Right renal cortex interstitium (tissue), 3 donors: ENCODE data around the gene ASPSCR1. TPM values are rescaled to one million over a fixed set of nuclear protein-coding genes. Genes with fewer than 3 reads are reported as not detected.

Experiments
- DNase-seq, 3 donors: peaks; one replicate each; pipeline ENCODE4 v3.0.0-alpha.2; 2013; ENCODE audit warnings: low read depth in 3 of 3, low spot score in 2 of 3
- polyA plus RNA-seq, 3 donors: library from polyadenylated mRNA; unstranded; fragments of 120-200 nt; gene quantifications; one replicate each; pipeline ENCODE4 v1.2.1, GENCODE V29; 2013; ENCODE audit not compliant: insufficient read length in 3 of 3

ASPSCR1 gene
- polyA plus RNA-seq, 3 donors = 19.1 to 23.3 (median 19.8) TPM

DNA sequence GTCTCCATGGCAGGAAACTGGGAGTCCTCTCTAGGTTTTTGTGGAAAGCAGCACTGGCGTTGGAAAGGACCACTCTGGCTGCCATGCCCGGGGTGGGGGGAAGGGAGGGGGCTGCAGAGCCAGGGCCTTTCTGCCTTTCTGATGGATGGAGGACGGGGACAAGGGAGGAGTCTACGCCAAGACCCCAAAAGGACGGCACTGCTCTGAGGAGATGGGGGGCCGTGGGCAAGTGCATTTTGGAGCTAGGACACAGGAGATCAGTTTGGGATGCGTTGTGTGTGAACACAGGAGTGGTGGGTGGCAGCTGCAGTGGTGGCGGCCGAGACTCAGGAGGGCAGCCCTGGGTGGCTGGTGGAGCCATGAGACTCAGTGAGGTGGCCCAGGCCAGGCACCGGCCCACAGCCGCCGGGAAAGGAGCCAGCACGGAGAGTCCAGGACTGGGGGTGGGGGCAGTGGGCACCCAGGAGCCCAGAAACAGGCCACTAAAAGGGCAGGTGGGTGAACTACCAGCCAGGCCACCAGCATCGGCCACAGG, 43.2 kb downstream of the ASPSCR1 start:
- DNase-seq = no peak

DNA sequence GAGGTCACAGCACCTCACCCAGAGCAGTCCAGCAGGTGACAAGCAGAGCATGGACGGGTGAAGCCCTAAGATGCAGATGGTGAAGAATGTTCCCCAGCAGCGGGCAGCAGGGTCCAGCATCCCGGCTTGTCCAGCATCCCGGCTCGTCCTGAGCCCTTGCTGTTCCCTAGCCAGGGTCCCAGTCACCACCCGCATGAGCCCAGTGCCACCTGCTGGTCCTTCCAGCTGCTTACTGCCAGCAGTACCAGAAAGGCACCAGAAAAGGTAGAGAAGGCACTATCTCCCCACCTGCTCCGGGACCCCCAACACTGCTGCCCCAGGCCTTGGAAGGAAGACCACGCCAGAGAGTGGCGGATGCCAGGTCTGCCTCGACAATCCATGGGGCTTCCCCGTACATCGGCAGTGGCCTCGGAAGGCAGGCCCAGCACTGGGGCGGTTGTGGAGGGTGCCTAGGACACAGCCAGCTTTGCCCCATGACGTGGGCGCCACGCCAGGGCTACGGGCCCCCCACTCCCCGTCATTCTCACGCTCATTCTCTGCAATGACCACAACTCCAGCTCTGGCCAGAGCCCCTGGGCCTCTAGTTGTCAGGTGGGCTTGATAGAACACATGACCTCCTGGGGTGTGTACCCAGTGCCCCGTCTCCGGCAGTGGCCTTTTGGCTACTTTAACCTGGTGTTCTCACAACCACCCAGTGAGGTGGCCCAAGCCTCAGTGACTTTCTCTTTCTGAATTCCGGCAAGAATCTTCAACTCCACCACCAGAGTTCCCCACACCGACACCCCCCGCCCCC, 43.9 kb downstream of the ASPSCR1 start:
- DNase-seq = no peak

DNA sequence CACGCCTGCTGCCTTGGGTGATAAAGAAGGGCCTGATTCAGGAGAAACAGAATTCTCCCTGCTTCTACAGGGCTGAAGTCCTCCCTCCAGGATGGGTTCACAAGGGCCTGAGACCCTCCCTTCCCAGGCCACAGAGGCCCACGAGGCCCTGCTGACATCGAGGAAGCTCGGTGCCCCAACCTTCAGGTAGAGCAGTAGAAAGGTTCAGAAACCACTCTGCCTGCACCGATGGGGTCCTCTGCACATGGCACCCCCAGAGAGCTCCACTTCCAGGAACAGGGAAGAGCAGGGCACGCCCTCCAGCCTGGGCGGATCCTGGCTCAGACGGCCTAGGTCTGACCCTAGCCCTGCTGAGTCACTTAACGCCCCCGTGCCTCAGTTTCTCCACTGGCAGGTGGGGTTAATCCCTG, 44.5 kb downstream of the ASPSCR1 start:
- DNase-seq = no peak

DNA sequence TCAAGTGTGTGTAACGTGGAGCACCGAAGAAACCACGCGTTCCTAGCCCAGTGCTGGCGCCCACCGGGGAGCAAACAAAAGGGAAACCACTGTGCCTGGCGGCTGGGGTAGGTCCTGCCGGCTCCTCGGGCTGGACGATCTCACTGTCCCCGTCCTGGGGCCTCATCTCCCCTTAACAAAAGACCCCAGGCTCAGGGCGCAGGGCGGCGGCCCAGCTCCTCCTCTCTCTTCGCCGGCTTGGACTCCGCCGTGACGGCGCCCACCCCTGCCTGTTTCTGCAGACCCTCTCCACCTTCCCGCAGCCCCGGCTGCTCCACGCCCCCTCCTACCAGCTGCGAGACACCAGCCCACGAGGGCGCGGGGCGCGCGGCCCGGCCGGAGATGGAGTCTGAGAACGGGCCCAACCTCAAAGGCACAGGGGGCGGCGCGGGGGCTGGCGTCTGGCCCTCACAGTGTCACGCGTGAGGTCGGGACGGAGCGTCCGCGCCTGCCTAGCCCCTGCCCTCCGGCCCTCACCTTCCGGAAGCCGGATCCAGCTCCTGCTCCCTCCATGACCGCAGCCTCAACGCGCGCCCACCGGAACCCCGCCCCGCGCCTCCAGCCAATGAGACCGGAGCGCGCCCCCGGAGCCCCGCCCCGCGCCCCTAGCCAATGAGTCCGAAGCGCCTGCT, 45.0 kb downstream of the ASPSCR1 start, which contains the start of gene CENPX:
Gene CENPX (minus strand): TSS at position 569 of the 671 bp plus-strand sequence. CDS start 17 bp downstream, at position 552.
- no peak for DNase-seq

DNA sequence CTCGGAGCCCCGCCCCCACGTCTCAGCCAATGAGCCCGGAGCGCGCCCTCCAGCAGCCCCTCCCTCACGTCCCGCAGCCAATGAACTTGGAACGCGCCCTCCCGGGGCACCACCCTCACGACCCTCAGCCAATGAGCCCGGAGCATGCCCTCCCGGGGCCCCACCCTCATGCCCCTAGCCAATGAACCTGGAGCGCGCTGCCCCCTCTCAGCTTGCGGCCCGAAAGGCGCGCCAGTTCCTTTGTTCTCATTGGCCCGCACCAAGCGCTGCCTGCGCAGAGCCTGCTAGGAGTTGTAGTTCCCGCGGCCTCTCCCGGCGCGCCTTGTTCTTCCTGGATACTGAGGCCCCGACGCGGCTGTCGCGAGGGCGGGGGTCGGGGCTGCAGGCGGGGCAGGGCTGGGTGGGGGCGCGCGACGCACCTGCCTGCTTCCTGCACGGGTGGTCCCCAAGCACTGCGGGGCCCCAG, 45.6 kb downstream of the ASPSCR1 start, which contains the start of gene LRRC45:
Gene LRRC45 (plus strand): TSS at position 325 of the 466 bp plus-strand sequence. CDS start 339 bp downstream, outside the sequence.
- peak; percentile 93 to 99 (median 96) for DNase-seq

DNA sequence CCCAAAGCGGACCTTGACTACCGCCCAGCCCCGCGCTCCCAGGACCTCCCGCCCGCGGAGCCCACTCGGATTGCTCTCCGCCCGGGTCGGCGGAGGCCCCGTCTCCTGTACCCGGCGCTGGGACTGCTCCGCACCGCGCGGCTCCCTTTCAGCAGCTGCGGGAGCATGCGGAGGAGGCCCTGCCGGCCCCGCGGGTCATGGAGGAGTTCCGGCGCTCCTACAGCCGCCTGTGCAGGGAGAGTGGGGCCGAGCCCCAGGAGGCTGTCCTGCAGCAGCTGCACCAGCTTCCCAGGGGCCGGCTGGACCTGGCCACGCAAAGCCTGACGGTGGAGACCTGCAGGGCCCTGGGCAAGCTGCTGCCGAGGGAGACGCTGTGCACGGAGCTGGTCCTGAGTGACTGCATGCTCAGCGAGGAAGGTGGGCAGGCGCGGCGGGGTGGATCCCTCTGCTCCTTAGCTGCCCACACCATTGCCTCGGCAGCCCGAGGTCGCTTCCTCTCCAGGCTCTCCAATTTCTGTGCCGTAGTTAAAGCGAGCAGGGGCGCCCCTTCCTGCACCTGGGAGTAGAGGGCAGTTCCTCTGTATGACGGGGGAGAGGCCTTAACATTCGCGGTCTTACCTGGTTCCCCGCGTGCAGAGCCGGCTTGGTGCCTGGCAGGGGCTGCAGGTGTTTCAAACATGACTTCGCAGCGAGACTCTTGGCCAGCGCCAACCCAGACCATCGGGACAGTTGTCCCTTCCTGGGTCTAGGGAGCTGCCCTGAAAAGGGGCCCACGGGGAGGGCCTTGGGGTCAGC, 46.2 kb downstream of the ASPSCR1 start:
- DNase-seq = no peak

DNA sequence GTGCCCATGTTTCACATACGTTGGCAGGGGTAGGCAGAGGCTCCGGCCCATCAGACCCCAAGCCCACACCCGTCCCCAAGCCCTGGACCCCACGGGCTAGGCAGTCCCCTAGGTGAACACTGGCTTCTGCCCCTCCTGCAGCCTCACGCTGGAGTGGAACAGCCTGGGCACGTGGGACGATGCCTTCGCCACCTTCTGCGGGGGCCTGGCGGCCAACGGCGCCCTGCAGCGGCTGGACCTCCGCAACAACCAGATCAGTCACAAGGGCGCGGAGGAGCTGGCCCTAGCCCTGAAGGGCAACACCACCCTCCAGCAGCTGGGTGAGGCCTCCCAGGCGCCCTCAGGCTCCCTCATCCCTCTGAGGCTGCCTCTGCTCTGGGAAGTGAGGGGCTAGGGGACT, 47.4 kb downstream of the ASPSCR1 start:
- no peak for DNase-seq

DNA sequence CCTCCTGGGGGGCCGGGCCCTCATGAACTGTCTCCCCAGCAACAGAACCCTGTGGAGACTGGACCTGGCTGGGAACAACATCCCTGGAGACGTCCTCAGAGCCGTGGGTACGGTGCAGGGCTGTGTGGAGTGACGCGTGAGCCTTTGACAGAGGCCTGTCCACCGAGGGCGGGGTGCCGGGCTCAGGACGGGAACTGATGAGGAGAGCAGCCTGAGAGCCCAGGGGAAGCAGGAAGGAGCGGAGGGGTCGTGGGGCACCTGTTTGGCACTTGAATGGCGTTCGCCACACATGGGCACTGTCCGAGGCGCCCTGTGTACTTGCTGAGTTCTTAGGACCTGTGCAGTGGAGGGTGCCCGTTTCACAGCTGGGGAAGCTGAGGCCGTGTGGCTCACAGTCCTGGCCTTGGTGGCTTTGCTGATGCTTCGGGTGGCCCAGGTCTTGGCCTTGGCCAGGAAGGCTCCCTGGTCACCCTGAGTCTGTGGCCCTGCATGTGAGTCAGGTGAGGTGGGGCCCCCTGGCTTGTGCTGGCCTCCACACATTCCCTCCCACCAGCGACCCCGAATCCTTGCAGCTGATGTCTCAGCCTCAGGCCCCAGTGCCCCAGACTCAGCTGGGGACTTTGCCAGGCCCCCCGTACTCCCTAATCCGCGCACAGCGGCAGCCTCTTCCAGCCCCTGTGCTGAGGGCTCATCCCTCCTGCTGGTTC, 48.1 kb downstream of the ASPSCR1 start:
- DNase-seq = no peak

DNA sequence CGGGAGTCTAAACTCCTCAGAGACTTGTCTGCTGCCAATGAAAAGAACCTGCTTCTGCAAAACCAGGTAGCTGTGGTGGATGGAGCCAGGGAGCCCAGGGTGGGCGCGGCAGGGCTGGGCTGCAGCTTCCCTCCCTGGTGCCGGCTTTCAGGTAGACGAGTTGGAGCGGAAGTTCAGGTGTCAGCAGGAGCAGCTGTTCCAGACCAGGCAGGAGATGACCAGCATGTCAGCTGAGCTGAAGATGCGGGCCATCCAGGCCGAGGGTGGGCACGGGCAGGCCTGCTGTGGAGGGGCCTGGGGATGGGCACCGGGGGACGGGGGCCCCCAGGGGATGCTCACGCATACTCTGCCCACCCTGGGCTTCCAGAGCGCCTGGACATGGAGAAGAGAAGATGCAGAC, 50.8 kb downstream of the ASPSCR1 start:
- DNase-seq = no peak

DNA sequence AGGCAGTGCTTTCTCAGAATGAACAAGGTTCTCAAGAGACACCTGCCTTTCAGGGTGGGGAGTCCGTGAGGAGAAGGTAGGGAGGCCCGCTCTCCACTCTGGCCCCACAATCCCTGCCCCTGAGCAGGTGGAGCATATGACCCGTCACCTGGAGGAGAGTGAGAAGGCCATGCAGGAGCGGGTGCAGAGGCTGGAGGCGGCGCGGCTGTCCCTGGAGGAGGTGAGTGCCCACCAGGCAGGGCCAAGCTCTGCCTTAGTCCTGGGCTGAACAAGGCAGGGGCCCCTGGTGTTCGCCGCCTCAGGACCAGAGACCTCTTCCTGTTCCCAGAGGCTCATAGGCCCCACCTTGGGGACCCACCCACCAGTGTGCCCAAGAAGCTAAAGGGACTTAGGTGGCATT, 51.5 kb downstream of the ASPSCR1 start:
- no peak for DNase-seq

DNA sequence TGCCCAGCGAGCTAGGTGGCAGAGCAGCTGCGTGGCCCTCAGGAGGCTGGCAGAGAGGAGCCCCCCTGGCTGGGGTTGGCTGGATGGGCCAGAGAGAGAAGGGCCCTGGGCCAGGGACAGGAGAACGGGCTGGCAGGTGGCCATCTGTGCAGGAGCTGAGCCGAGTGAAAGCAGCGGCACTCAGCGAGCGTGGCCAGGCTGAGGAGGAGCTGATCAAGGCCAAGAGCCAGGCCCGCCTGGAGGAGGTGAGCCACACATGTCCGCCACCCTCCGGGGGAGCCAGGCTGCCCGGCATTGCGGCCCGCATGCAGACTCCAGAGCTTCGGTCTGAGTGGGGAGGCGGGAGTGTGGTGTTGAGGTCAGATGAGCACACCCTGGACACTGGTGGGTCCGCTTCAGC, 52.0 kb downstream of the ASPSCR1 start:
- DNase-seq = no peak

DNA sequence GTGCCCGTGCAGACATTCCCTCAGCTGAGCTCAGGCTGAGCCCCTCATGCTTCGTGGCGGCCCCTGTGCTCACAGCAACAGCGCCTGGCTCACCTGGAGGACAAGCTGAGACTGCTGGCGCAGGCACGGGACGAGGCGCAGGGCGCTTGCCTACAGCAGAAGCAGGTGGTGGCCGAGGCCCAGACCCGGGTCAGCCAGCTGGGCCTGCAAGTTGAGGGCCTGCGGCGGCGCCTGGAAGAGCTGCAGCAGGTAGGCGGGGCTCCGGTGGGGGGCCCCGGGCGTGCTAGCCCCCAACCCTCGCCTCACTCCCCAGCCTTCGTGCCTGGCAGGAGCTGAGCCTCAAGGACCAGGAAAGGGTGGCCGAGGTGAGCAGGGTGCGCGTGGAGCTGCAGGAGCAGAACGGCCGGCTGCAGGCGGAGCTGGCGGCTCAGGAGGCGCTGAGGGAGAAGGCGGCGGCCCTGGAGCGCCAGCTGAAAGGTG, 52.6 kb downstream of the ASPSCR1 start:
- DNase-seq = no peak

DNA sequence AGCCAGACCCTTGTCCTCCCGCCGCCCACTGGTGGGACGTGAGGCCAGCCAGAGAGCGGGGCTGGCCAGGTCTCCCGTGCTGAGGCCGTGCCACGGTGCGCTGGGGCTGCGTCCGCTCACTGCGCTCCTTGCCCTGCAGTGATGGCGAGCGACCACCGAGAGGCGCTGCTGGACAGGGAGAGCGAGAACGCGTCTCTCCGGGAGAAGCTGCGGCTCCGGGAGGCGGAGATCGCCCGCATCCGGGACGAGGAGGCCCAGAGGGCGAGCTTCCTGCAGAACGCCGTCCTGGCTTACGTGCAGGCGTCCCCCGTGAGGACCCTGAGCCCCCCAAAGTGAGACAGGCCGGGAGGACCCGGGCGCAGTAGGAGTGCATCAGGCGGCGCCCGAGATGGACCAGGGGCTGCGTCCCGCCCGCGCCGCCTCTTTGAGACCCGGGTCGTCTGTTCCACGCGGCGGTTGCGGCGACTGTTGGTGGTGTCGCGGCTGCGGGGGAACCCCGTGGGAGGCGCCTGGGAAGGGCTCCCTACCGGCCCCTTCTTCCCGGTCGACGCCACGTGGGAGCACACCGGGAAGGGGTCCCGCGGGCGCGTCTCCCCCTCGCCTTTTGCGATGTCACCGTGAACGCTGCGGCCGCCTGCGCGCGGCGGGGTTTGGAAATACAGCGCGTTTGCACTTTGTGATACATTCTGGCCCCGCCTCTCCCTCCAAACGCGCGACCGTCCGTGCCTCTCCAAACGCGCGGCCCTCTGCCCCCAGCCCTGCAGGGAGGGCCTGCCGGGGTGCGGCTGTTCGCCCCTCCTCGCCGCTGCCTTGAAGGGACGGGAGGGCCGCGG, 53.3 kb downstream of the ASPSCR1 start:
- DNase-seq = peak in 1 of 3 donors; percentile 62

DNA sequence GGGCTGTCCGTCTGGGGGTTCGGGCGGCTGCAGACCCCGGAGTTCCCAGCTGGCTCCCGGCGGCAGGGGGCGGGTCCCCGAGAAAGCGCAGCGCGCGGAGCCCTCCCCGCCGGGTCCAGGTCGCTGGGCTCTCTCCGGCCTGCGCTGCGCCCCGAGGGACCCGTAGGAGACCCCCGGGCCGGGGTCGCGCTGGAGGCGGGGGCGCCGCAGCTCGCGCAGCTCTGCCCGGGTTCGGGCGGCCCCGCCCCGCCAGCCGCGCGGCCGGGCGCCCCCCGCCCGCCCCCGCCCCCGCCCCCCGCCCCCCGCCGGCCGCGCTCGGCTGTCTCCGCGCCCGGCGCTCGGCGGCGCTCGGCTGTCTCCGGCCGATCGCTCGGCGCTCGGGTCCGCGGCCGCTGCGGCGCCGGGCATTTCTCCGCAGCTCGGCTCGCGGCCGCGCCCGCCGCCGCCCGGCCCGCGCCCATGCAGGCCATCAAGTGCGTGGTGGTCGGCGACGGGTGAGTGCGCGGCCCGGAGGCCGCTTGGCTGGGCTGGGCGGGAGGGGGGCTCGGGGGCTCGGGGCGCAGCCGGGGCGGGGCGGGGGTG, 54.0 kb downstream of the ASPSCR1 start, which contains the start of gene RAC3:
Gene RAC3 (plus strand): TSS at position 376 of the 582 bp plus-strand sequence. CDS start 84 bp downstream, at position 460.
- no peak for DNase-seq

DNA sequence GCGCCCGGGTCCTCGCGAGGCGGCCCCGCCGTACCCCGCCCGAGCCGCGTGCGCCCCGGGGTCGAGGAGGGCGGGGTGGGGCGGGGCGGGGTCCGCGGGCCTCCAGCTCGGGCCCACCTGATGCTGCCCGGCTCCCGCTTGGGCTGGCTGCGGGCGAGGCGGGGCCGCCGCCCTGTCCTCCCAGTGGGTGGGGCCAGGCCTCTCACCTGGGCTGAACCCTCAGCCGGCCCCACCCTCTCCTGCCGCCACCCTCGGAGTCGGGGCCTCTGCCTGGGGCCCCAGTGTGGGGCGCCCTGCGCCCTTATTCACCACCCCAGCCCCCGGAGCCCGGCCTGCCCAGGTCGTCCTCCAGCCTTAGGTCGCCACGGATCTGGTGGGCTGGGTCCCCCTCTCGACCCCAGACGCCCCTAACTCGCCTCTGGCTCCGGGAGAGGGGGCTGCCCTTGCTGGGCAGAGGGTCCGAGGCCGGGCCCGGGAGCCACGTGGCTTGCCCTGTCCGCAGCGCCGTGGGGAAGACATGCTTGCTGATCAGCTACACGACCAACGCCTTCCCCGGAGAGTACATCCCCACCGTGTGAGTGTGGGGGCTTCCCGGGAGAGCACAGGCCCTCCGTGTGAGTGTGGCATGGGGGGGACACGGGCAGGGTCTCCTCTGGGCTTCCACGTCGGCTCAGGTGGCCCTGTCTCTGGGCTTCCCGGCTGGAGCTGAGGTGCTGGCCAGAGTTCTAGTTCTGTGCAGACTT, 54.6 kb downstream of the ASPSCR1 start:
- DNase-seq = no peak

DNA sequence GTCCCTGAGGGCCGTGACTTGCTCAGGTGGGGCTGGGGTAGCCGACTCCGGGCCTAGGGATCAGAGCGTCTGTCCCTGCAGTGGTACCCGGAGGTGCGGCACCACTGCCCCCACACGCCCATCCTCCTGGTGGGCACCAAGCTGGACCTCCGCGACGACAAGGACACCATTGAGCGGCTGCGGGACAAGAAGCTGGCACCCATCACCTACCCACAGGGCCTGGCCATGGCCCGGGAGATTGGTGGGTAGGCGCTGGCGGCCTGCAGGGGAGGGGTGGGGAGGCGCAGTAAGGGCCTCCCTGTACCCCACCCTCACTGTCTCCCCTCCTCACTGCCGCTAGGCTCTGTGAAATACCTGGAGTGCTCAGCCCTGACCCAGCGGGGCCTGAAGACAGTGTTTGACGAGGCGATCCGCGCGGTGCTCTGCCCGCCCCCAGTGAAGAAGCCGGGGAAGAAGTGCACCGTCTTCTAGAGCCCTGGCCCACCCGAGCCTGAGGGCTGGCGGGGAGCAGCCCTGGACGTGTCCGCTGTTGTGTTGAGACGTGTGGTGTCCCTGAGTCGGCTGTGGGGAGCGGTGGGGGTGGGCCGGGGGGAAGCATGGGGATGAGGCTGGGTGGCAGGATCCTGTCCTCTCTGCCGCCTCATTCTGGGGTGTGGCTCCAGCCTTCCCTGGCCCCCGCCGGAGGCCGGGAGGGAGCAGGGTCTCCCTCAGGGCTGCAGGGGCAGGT, 56.1 kb downstream of the ASPSCR1 start:
- DNase-seq = no peak

DNA sequence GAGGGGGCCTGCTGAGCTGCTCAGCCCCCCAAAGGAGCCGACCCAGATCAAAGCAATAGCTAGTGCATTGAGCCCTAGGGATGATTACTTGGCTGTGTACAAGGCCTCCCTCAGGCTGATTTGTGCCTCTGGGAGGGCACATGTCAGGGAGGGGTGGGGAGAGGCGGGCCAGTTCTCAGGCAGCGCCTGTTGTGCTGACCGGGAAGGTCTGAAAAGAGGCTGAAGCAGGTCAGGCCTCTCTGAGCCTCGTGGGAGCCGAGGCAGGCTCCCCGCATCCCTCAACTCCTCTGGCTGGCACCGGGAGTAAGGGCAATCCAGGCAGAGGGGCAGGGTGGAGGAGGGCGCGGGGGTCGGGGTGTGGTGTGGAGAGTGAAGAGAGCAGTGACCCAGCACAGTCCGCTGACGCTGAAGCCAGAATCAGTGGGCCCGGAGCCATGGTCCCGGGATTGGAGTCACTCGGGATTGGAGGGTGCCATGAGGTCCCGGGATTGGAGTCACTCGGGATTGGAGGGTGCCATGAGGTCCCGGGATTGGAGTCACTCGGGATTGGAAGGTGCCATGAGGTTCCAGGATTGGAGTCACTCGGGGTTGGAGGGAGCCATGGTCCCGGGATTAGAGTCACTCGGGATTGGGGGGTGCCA, 57.1 kb downstream of the ASPSCR1 start:
- no peak for DNase-seq
